Kidney (tissue), 14 donors: ENCODE results near the gene TMEM39B. TPM values are rescaled to one million over a fixed set of nuclear protein-coding genes. Genes with fewer than 3 reads are reported as not detected.

ENCODE experiments used
- DNase-seq, 5 donors: peaks; one replicate each; pipeline ENCODE4 v3.0.0-alpha.2; 2013 to 2020
- FAIRE-seq: peaks from 2 replicates; lab custom pipeline; 2012; peaks lifted over from hg19 to GRCh38; lab: Jason Lieb, UNC
- H3K27ac ChIP-seq, 2 donors: one replicate each; pipeline ENCODE4 v1.7.0; 2013; ENCODE audit warnings: low read depth in 2 of 2, low read length in 2 of 2, inconsistent platforms in 1 of 2
- H3K27me3 ChIP-seq: one replicate; pipeline ENCODE4 v1.7.1; 2013; ENCODE audit warnings: low read length, inconsistent platforms; ENCODE audit not compliant: control insufficient read depth, insufficient read depth
- H3K36me3 ChIP-seq, 3 donors: one replicate each; pipeline versions ENCODE4 v1.7.0 to v1.7.1; 2013; ENCODE audit warnings: low read length in 3 of 3, control low read depth in 1 of 3, inconsistent platforms in 1 of 3; ENCODE audit not compliant: insufficient read depth in 3 of 3, control insufficient read depth in 2 of 3
- H3K4me1 ChIP-seq, 3 donors: one replicate each; pipeline versions ENCODE4 v1.7.0 to v1.7.1; 2013; ENCODE audit warnings: low read length in 3 of 3, inconsistent platforms in 1 of 3, low read depth in 1 of 3; ENCODE audit not compliant: control insufficient read depth in 2 of 3, insufficient read depth in 2 of 3
- H3K4me3 ChIP-seq, 3 donors: one replicate each; pipeline versions ENCODE4 v1.7.0 to v1.8.1; 2013; ENCODE audit warnings: low read length in 3 of 3, control low read depth in 1 of 3, inconsistent platforms in 1 of 3
- H3K9ac ChIP-seq, 3 donors: one replicate each; pipeline versions ENCODE4 v1.7.0 to v1.7.1; 2013; ENCODE audit warnings: low read length in 3 of 3, control low read depth in 1 of 3, inconsistent platforms in 1 of 3
- H3K9me3 ChIP-seq, 3 donors: one replicate each; pipeline versions ENCODE4 v1.7.0 to v1.7.1; 2013; ENCODE audit warnings: low read length in 3 of 3, control low read depth in 1 of 3, inconsistent platforms in 1 of 3; ENCODE audit not compliant: control insufficient read depth in 2 of 3, insufficient read depth in 1 of 3
- intact Hi-C: fragments of 100-400 bp; cut with DNase I; formaldehyde crosslinking; loops from one replicate; pipeline ENCODE4 v1.11.1; 2022
- microRNA-seq: library from miRNA; unstranded; fragments of <30 nt; microRNA quantifications from one replicate; pipeline ENCODE4 v1.2.0, GENCODE V29; 2020
- polyA plus RNA-seq: library from polyadenylated mRNA; stranded (reverse); fragments of 350-450 nt; fragmentation: Illumina TruSeq; extraction: RNeasy Lipid Tissue Mini Kit (QIAGEN cat#74804); gene quantifications from one replicate; pipeline ENCODE4 v1.2.3, GENCODE V29; 2014; ENCODE audit warnings: low read depth, low replicate concordance; ENCODE audit not compliant: insufficient read depth
- total RNA-seq: library from RNA; stranded (reverse); fragmentation: NEBNext Ultra II Directional; extraction: Animal tissue kit (Norgen Biotek cat#: 25700); gene quantifications from one replicate; pipeline ENCODE4 v1.2.1, GENCODE V29; 2021
- TF ChIP-seq, protein P1 (sequence below): IDR thresholded peaks from 3 replicates; pipeline ENCODE4 v1.5.1; 2012; ENCODE audit warnings: mild to moderate bottlenecking, moderate library complexity, borderline replicate concordance; ENCODE audit not compliant: insufficient read depth; ENCODE audit errors: extremely low read depth
- donor health status: control.
- donor health status: control.
- donor health status: control.
- donor health status: control.
- donor health status: control.
- donor health status: DM: yes; HTN: yes; CAD: no.
- donor health status: Normal renal cell carcinoma (clear cell type).

The TMEM39B gene
- total and polyA plus RNA-seq, 2 donors from 2014 or later, result 9.3 to 15.4 TPM

DNA sequence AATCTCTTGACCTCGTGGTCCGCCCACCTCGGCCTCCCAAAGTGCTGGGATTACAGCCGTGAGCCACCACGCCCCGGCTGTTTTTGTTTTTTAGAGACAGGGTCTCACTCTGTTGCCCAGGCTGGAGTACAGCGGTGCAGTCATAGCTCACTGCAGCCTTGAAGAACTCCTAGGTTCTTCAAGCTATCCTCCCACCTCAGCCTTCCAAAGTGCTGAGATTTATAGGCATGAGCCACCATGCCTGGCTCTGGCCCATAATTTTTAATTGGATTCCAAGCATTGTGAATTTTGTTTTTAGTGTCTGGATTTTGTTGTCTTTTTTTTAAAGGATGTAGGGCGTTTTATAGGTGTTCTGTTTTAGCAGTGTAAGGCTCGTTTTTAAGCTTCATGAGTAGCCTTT, 78.1 kb downstream of the TMEM39B start:
- FAIRE-seq (no peak), DNase-seq (peak in 1 of 5 donors; percentile 23)
- no peak overlapping the region for H3K27ac ChIP-seq
- TF ChIP-seq, protein P1, sequence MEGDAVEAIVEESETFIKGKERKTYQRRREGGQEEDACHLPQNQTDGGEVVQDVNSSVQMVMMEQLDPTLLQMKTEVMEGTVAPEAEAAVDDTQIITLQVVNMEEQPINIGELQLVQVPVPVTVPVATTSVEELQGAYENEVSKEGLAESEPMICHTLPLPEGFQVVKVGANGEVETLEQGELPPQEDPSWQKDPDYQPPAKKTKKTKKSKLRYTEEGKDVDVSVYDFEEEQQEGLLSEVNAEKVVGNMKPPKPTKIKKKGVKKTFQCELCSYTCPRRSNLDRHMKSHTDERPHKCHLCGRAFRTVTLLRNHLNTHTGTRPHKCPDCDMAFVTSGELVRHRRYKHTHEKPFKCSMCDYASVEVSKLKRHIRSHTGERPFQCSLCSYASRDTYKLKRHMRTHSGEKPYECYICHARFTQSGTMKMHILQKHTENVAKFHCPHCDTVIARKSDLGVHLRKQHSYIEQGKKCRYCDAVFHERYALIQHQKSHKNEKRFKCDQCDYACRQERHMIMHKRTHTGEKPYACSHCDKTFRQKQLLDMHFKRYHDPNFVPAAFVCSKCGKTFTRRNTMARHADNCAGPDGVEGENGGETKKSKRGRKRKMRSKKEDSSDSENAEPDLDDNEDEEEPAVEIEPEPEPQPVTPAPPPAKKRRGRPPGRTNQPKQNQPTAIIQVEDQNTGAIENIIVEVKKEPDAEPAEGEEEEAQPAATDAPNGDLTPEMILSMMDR, result no peak
- no peaks in the 10 kb centered on the region for H3K4me1 ChIP-seq
- no peak overlapping the region for H3K4me3 ChIP-seq
- intact Hi-C loops, result no loop called here
- H3K9ac ChIP-seq, result no peak overlapping the region
- no peaks in the 10 kb centered on the region for H3K27me3 ChIP-seq
- peaks cover 0 to 3% (median 0%) of the 10 kb centered on the region in 3 donors for H3K36me3 ChIP-seq
- no peaks in the 10 kb centered on the region for H3K9me3 ChIP-seq

DNA sequence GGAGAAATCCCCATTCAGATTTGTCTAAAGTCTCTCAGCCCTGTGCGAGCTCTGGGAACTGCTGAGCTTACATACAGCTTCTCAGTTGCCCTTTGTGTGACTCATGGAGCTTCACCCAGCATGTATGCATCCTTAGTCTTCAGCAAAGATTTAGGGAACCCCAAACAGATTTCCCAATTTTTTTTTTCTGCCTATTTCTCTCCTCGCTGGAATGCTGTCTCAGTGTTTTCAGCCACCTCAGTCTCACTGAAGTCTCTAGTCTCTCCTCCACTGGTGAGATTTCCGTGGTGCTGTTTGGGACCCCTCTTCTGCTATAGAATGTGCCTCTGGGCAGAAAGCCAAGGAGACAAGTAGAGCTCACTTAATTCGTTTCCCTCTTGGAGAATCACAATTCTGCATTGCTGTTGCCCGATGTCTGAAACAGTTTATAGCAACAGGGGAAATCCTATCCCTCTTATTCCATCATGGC, 78.6 kb downstream of the TMEM39B start:
- no peak overlapping the region for H3K27ac ChIP-seq
- TF ChIP-seq, protein P1, result no peak
- no peaks in the 10 kb centered on the region for H3K4me1 ChIP-seq
- DNase-seq (peak in 2 of 5 donors; percentile 29 to 71), FAIRE-seq (no peak)
- H3K9me3 ChIP-seq, result no peaks in the 10 kb centered on the region
- peaks cover 0 to 7% (median 0%) of the 10 kb centered on the region in 3 donors for H3K36me3 ChIP-seq
- intact Hi-C loops, result no loop called here
- no peaks in the 10 kb centered on the region for H3K27me3 ChIP-seq
- no peak overlapping the region for H3K4me3 ChIP-seq
- H3K9ac ChIP-seq, result no peak overlapping the region

Small RNAs within 50 kb of the gene (microRNA-seq; reads per million reads assigned to microRNA genes)
- gene MIR5585, result not detected

Other genes starting within 250 kb of the TMEM39B start
- 236 TPM for gene PTP4A2, start 134.6 kb upstream of the TMEM39B start, total RNA-seq
- 130 TPM for gene PTP4A2, start 134.6 kb upstream of the TMEM39B start, polyA plus RNA-seq
- 121 TPM for gene KHDRBS1, start 59.1 kb upstream of the TMEM39B start, total RNA-seq
- 66.9 TPM for gene KHDRBS1, start 59.1 kb upstream of the TMEM39B start, polyA plus RNA-seq
- 66.9 TPM for gene KPNA6, start 35.1 kb downstream of the TMEM39B start, total RNA-seq
- 10.6 TPM for gene KPNA6, start 35.1 kb downstream of the TMEM39B start, polyA plus RNA-seq
- gene TXLNA, start 106.7 kb downstream of the TMEM39B start, total RNA-seq, result 58.6 TPM
- 19.9 TPM for gene TXLNA, start 106.7 kb downstream of the TMEM39B start, polyA plus RNA-seq
- gene CCDC28B, start 127.7 kb downstream of the TMEM39B start, total RNA-seq, result 4.0 TPM
- 25.4 TPM for gene CCDC28B, start 127.7 kb downstream of the TMEM39B start, polyA plus RNA-seq
- 3.5 TPM for gene IQCC, start 132.7 kb downstream of the TMEM39B start, total RNA-seq
- gene IQCC, start 132.7 kb downstream of the TMEM39B start, polyA plus RNA-seq, result 3.4 TPM
- not detected for gene DCDC2B, start 136.2 kb downstream of the TMEM39B start, total RNA-seq
- gene DCDC2B, start 136.2 kb downstream of the TMEM39B start, polyA plus RNA-seq, result not detected
- gene TMEM234, start 149.4 kb downstream of the TMEM39B start, total RNA-seq, result 39.4 TPM
- 20.5 TPM for gene TMEM234, start 149.4 kb downstream of the TMEM39B start, polyA plus RNA-seq
- gene EIF3I, start 149.5 kb downstream of the TMEM39B start, total RNA-seq, result 132 TPM
- gene EIF3I, start 149.5 kb downstream of the TMEM39B start, polyA plus RNA-seq, result 178 TPM
- gene FAM167B, start 174.3 kb downstream of the TMEM39B start, total RNA-seq, result 19.6 TPM
- gene FAM167B, start 174.3 kb downstream of the TMEM39B start, polyA plus RNA-seq, result 84.8 TPM
- 10.3 TPM for gene LCK, start 178.3 kb downstream of the TMEM39B start, total RNA-seq
- 0.99 TPM for gene LCK, start 178.3 kb downstream of the TMEM39B start, polyA plus RNA-seq
- gene HDAC1, start 219.1 kb downstream of the TMEM39B start, total RNA-seq, result 89.7 TPM
- gene HDAC1, start 219.1 kb downstream of the TMEM39B start, polyA plus RNA-seq, result 68.8 TPM